Upper lobe of left lung (tissue), 4 donors: ENCODE measurements around the gene ADAMTS1.

ENCODE experiments used
- CTCF ChIP-seq, 6 experiments: fragments of 450-650 bp in 4 of 6; fragments of 200-600 bp in 2 of 6; sonication (generic) in 2 of 6; IDR thresholded peaks; one replicate each; pipeline ENCODE4 v1.5.1; 2016 to 2019; ENCODE audit warnings: antibody characterized with exemption in 6 of 6
- EP300 ChIP-seq, 4 donors: sonication (generic); formaldehyde crosslinking; IDR thresholded peaks; one replicate each; pipeline ENCODE4 v1.5.1; 2017; ENCODE audit warnings: antibody characterized with exemption in 4 of 4, control low read depth in 2 of 4
- POLR2A ChIP-seq, 4 donors: fragments of 450-650 bp; IDR thresholded peaks; one replicate each; pipeline ENCODE4 v1.5.1; 2016 to 2017; ENCODE audit warnings: antibody characterized with exemption in 4 of 4, mild to moderate bottlenecking in 2 of 4
- POLR2AphosphoS5 ChIP-seq, 2 donors: sonication (generic); formaldehyde crosslinking; IDR thresholded peaks; one replicate each; pipeline ENCODE4 v1.5.1; 2017; ENCODE audit warnings: antibody characterized with exemption in 2 of 2

GRCh38 chr21:26833460-26833939 lies 11.7 kb downstream of the ADAMTS1 start:
- TF ChIP-seq CTCF (IDR thresholded peaks at IDR 0.05) = no peak
- TF ChIP-seq POLR2A (IDR thresholded peaks at IDR 0.05) = no peak
- no peak for TF ChIP-seq EP300 (IDR thresholded peaks at IDR 0.05)
- TF ChIP-seq POLR2AphosphoS5 (IDR thresholded peaks at IDR 0.05) = no peak
